NB4 (cell line): Measurements from ENCODE around the gene THADA.

Source experiments
- TF ChIP-seq, protein P1 (sequence below): IDR thresholded peaks from 2 replicates; pipeline ENCODE4 v1.6.1; 2011; ENCODE audit warnings: low read depth, low read length
- TF ChIP-seq, protein P2 (sequence below): IDR thresholded peaks from one replicate; pipeline ENCODE4 v1.5.1; 2012; ENCODE audit warnings: low read depth, low read length

DNA sequence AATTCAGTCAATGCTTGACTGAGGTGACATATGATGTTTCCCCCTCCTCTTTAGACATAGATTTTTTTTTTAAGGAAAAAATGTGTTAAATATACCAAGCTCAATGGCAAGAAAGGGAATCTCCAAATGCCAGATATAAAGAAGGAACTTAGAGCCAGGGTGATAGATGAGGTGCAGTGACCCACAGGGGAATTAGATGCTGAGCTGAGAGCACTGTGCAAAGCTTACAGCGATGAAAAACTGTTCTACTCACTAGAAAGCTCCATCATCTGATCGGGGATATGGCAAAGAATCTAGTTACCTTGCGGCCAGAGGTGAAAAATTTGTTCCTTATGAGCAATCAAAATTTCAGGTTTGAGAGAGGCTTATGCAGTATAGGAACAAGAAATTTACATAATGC is 218.5 kb downstream of the THADA start:
- TF ChIP-seq, protein P1, sequence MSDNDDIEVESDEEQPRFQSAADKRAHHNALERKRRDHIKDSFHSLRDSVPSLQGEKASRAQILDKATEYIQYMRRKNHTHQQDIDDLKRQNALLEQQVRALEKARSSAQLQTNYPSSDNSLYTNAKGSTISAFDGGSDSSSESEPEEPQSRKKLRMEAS: no peak
- TF ChIP-seq, protein P2, sequence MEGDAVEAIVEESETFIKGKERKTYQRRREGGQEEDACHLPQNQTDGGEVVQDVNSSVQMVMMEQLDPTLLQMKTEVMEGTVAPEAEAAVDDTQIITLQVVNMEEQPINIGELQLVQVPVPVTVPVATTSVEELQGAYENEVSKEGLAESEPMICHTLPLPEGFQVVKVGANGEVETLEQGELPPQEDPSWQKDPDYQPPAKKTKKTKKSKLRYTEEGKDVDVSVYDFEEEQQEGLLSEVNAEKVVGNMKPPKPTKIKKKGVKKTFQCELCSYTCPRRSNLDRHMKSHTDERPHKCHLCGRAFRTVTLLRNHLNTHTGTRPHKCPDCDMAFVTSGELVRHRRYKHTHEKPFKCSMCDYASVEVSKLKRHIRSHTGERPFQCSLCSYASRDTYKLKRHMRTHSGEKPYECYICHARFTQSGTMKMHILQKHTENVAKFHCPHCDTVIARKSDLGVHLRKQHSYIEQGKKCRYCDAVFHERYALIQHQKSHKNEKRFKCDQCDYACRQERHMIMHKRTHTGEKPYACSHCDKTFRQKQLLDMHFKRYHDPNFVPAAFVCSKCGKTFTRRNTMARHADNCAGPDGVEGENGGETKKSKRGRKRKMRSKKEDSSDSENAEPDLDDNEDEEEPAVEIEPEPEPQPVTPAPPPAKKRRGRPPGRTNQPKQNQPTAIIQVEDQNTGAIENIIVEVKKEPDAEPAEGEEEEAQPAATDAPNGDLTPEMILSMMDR: no peak
